ENCODE measurements around the gene DLG2.
"Not testable (repeated sequence)": the region's sequence is repeated elsewhere in the genome, so short reads cannot be mapped to it uniquely, and the experiment has no call there.

DLG2 gene

GRCh38 chr11:85627998-85628770, 1.0 kb upstream of the DLG2 start, which contains the start of gene TMEM126B:
TMEM126B (plus strand) TSS chr11:85628593; CDS start chr11:85628608, 15 bp downstream.
- Histone ChIP-seq H3K9ac (ENCODE audit: low read depth, low read length) (peak within 1 kb of the TSS; percentile 81), H3K27me3 (ENCODE audit: control insufficient read depth, insufficient read depth, low read length) (no peaks in the 10 kb centered on the region), H3K36me3 (ENCODE audit: insufficient read depth, low read length) (peaks cover 12% of the 10 kb centered on the region), H3K4me1 (ENCODE audit: control insufficient read depth, insufficient read depth, low read length) (peaks cover 9% of the 10 kb centered on the region), H3K4me2 (ENCODE audit: low read length) (peak within 1 kb of the TSS; percentile 99), H3K4me3 (ENCODE audit: low read length) (peak within 1 kb of the TSS; percentile 82), H3K9me3 (replicated peaks; ENCODE audit: low read length) (no peaks in the 10 kb centered on the region)

DNA sequence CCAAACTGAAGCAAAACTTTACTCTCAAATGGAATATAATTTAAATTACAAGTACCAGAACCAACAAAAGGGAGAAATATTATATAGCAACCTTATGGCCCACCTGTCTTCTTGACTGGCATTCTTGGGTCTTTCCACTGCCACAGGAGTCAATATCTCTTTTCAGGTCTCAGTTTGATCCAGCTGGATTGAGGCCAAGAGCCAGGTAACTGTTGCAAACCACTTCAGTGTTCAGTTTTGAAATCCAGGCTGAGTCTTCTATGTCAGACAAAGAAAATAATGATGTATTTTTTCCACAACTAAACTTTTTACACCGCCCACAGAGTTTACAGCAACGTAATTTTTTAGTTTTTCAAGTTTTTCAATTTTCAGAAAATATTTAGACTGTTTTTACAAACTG, 648 bp downstream of the DLG2 start:
- H3K4me3 ChIP-seq (ENCODE audit: low read length): peak overlapping the region; percentile 82
- H3K4me1 ChIP-seq (ENCODE audit: control insufficient read depth, insufficient read depth, low read length): peaks cover 9% of the 10 kb centered on the region
- H3K4me2 ChIP-seq (ENCODE audit: low read length): peak overlapping the region; percentile 99
- no peaks in the 10 kb centered on the region for H3K9me3 ChIP-seq (replicated peaks; ENCODE audit: low read length)
- H3K36me3 ChIP-seq (ENCODE audit: insufficient read depth, low read length): peaks cover 7% of the 10 kb centered on the region
- H3K9ac ChIP-seq (ENCODE audit: low read depth, low read length): peak overlapping the region; percentile 81
- H3K27me3 ChIP-seq (ENCODE audit: control insufficient read depth, insufficient read depth, low read length): no peaks in the 10 kb centered on the region

DNA sequence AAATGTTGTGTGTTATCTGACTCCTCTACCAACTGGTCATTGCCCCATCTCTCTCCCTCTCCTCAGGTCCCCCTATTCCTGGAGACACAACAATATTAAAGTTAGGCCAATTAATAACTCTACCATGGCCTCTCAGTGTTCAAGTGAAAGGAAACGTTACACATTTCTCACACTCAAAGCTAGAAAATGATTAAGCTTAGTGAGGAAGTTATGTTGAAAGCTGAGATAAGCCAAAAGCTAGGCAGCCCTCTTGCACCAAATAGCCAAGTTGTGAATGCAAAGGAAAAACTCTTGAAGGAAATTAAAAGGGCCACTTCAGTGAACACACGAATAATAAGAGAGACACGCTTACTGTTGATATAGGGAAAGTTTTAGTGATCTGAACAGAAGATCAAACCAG, 6.9 kb downstream of the DLG2 start:
- no peak overlapping the region for H3K4me3 ChIP-seq (ENCODE audit: low read length)
- H3K4me2 ChIP-seq (ENCODE audit: low read length): no peak overlapping the region
- no peaks in the 10 kb centered on the region for H3K36me3 ChIP-seq (ENCODE audit: insufficient read depth, low read length)
- H3K4me1 ChIP-seq (ENCODE audit: control insufficient read depth, insufficient read depth, low read length): no peaks in the 10 kb centered on the region
- H3K27me3 ChIP-seq (ENCODE audit: control insufficient read depth, insufficient read depth, low read length): no peaks in the 10 kb centered on the region
- no peaks in the 10 kb centered on the region for H3K9me3 ChIP-seq (replicated peaks; ENCODE audit: low read length)
- no peak overlapping the region for H3K9ac ChIP-seq (ENCODE audit: low read depth, low read length)

DNA sequence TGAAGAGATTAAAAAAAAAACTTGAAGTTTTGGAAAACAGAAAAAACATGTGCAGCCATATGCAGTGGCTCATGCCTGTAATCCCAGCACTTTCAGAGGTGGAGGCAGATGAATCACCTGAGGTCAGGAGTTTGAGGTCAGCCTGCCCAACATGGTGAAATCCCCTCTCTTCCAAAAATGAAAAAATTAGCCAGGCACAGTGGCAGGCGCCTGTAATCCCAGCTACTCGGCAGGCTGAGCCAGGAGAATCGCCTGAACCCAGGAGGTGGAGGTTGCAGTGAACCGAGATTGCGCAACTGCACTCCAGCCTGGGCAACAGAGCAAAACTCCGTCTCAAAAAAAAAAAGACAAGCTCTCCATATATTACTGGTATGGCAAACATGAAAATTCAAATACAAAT, 7.6 kb downstream of the DLG2 start:
- H3K4me2 ChIP-seq (ENCODE audit: low read length): no peak overlapping the region
- H3K4me1 ChIP-seq (ENCODE audit: control insufficient read depth, insufficient read depth, low read length): no peaks in the 10 kb centered on the region
- H3K4me3 ChIP-seq (ENCODE audit: low read length): no peak overlapping the region
- H3K9ac ChIP-seq (ENCODE audit: low read depth, low read length): no peak overlapping the region
- H3K27me3 ChIP-seq (ENCODE audit: control insufficient read depth, insufficient read depth, low read length): no peaks in the 10 kb centered on the region
- no peaks in the 10 kb centered on the region for H3K9me3 ChIP-seq (replicated peaks; ENCODE audit: low read length)
- H3K36me3 ChIP-seq (ENCODE audit: insufficient read depth, low read length): no peaks in the 10 kb centered on the region

DNA sequence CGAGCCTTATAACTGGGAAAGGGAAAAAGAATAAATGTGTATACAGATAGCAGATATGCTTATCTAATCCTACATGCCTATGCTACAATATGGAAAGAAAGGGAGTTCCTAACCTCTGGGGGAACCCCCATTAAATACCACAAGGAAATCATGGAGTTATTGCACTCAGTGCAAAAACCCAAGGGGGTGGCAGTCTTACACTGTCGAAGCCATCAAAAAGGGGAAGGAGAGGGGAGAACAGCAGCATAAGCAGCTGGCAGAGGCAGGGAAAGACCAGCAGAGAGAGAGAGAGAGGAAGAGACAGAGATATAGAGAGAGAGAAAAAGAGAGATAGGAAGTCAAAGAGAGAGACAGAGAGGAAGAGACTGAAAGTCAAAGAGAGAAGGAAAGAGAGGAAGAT, 15.5 kb downstream of the DLG2 start:
- not testable (repeated sequence) for H3K4me2 ChIP-seq (ENCODE audit: low read length); H3K27me3 ChIP-seq (ENCODE audit: control insufficient read depth, insufficient read depth, low read length); H3K9ac ChIP-seq (ENCODE audit: low read depth, low read length); H3K4me3 ChIP-seq (ENCODE audit: low read length); H3K36me3 ChIP-seq (ENCODE audit: insufficient read depth, low read length); H3K9me3 ChIP-seq (replicated peaks; ENCODE audit: low read length); H3K4me1 ChIP-seq (ENCODE audit: control insufficient read depth, insufficient read depth, low read length)

DNA sequence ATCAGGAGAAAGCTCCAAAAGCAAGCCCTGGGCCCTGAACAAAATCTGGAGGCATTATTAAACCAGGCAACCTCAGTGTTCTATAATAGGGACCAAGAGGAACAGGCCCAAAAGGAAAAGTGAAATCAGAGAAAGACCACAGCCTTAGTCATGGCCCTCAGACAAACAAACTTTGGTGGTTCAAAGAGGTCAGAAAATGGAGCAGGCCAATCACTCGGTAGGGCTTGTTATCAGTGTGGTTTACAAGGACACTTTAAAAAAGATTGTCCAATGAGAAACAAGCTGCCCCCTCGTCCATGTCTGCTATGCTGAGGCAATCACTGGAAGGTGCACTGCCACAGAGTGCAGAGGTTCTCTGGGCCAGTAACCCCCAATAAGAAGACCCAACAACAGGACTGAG, 17.9 kb downstream of the DLG2 start:
- not testable (repeated sequence) for H3K4me2 ChIP-seq (ENCODE audit: low read length); H3K9ac ChIP-seq (ENCODE audit: low read depth, low read length); H3K36me3 ChIP-seq (ENCODE audit: insufficient read depth, low read length); H3K27me3 ChIP-seq (ENCODE audit: control insufficient read depth, insufficient read depth, low read length); H3K9me3 ChIP-seq (replicated peaks; ENCODE audit: low read length); H3K4me3 ChIP-seq (ENCODE audit: low read length); H3K4me1 ChIP-seq (ENCODE audit: control insufficient read depth, insufficient read depth, low read length)

DNA sequence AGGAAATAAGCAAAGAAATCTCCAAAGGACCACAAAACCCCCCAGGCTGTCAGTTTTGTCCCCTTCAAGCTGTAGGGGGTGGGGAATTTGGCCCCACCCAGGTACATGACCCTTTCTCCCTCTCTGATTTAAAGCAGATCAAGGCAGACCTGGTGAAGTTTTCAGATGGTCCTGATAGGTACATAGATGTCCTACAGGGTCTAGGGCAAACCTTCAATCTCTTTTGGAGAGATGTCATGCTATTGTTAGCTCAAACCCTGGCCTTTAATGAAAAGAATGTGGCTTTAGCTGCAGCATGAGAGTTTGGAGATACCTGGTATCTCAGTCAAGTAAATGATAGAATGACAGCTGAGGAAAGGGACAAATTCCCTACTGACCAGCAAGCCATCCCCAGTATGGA, 18.5 kb downstream of the DLG2 start:
- not testable (repeated sequence) for H3K9me3 ChIP-seq (replicated peaks; ENCODE audit: low read length); H3K4me1 ChIP-seq (ENCODE audit: control insufficient read depth, insufficient read depth, low read length); H3K4me2 ChIP-seq (ENCODE audit: low read length); H3K9ac ChIP-seq (ENCODE audit: low read depth, low read length); H3K36me3 ChIP-seq (ENCODE audit: insufficient read depth, low read length); H3K27me3 ChIP-seq (ENCODE audit: control insufficient read depth, insufficient read depth, low read length); H3K4me3 ChIP-seq (ENCODE audit: low read length)

DNA sequence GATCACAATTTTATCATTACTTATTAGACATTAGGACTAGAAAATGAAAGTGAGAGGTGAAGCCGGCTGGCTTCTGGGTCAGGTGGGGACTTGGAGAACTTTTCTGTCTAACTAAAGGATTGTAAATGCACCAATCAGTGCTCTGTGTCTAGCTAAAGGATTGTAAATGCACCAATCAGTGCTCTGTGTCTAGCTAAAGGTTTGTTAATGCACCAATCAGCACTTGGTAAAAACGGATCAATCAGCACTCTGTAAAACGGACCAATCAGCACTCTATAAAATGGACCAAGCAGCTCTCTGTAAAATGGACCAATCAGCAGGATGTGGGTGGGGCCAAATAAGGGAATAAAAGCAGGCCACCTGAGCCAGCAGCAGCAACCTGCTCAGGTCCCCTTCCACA, 20.9 kb downstream of the DLG2 start:
- H3K9me3 ChIP-seq (replicated peaks; ENCODE audit: low read length); H3K27me3 ChIP-seq (ENCODE audit: control insufficient read depth, insufficient read depth, low read length); H3K36me3 ChIP-seq (ENCODE audit: insufficient read depth, low read length); H3K4me2 ChIP-seq (ENCODE audit: low read length); H3K4me1 ChIP-seq (ENCODE audit: control insufficient read depth, insufficient read depth, low read length); H3K9ac ChIP-seq (ENCODE audit: low read depth, low read length); H3K4me3 ChIP-seq (ENCODE audit: low read length): not testable (repeated sequence)

GRCh38 chr11:85603220-85603619, 23.9 kb downstream of the DLG2 start:
- no peaks in the 10 kb centered on the region for H3K27me3 ChIP-seq (ENCODE audit: control insufficient read depth, insufficient read depth, low read length)
- no peaks in the 10 kb centered on the region for H3K36me3 ChIP-seq (ENCODE audit: insufficient read depth, low read length)
- no peak overlapping the region for H3K4me3 ChIP-seq (ENCODE audit: low read length)
- no peaks in the 10 kb centered on the region for H3K9me3 ChIP-seq (replicated peaks; ENCODE audit: low read length)
- H3K4me2 ChIP-seq (ENCODE audit: low read length): no peak overlapping the region
- H3K4me1 ChIP-seq (ENCODE audit: control insufficient read depth, insufficient read depth, low read length): no peaks in the 10 kb centered on the region
- no peak overlapping the region for H3K9ac ChIP-seq (ENCODE audit: low read depth, low read length)

- Histone ChIP-seq H3K4me1 (ENCODE audit: control insufficient read depth, insufficient read depth, low read length) (no peaks in the 10 kb centered on the region), H3K27me3 (ENCODE audit: control insufficient read depth, insufficient read depth, low read length) (no peaks in the 10 kb centered on the region), H3K9ac (ENCODE audit: low read depth, low read length) (no peak overlapping the region), H3K4me2 (ENCODE audit: low read length) (no peak overlapping the region), H3K9me3 (replicated peaks; ENCODE audit: low read length) (no peaks in the 10 kb centered on the region), H3K36me3 (ENCODE audit: insufficient read depth, low read length) (no peaks in the 10 kb centered on the region), H3K4me3 (ENCODE audit: low read length) (no peak overlapping the region)
These were observed 24.5 kb downstream of the DLG2 start for GRCh38 chr11:85602526-85603213.

DNA sequence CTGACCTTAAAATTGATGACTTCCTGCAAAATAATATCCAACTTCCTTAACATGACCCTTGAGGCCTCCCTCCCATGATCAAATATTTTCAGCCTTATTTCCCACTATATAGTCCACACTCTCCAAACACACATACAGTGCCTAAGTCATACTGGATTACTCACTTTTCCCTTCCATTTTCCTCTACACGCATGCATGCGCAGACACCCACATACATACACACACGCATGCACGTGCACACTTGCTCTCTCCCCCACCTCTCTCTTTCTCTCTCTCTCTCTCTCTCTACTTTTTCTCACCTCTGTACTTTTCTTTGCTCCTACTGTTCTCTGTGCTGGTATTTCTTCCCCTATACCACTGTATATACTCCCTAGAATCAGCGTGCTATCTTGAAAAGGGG, 28.1 kb downstream of the DLG2 start:
- no peaks in the 10 kb centered on the region for H3K4me1 ChIP-seq (ENCODE audit: control insufficient read depth, insufficient read depth, low read length)
- H3K27me3 ChIP-seq (ENCODE audit: control insufficient read depth, insufficient read depth, low read length): no peaks in the 10 kb centered on the region
- H3K36me3 ChIP-seq (ENCODE audit: insufficient read depth, low read length): no peaks in the 10 kb centered on the region
- H3K9me3 ChIP-seq (replicated peaks; ENCODE audit: low read length): no peaks in the 10 kb centered on the region
- no peak overlapping the region for H3K4me2 ChIP-seq (ENCODE audit: low read length)
- H3K9ac ChIP-seq (ENCODE audit: low read depth, low read length): no peak overlapping the region
- no peak overlapping the region for H3K4me3 ChIP-seq (ENCODE audit: low read length)

GRCh38 chr11:85596886-85597285, 30.3 kb downstream of the DLG2 start:
- H3K36me3 ChIP-seq (ENCODE audit: insufficient read depth, low read length): no peaks in the 10 kb centered on the region
- H3K9me3 ChIP-seq (replicated peaks; ENCODE audit: low read length): no peaks in the 10 kb centered on the region
- no peak overlapping the region for H3K4me3 ChIP-seq (ENCODE audit: low read length)
- H3K9ac ChIP-seq (ENCODE audit: low read depth, low read length): no peak overlapping the region
- H3K27me3 ChIP-seq (ENCODE audit: control insufficient read depth, insufficient read depth, low read length): no peaks in the 10 kb centered on the region
- no peak overlapping the region for H3K4me2 ChIP-seq (ENCODE audit: low read length)
- H3K4me1 ChIP-seq (ENCODE audit: control insufficient read depth, insufficient read depth, low read length): no peaks in the 10 kb centered on the region

Data from skeletal muscle satellite cell (primary cell).